CD14-positive monocyte (primary cell): ENCODE data around the gene PTP4A1. TPM values are rescaled to one million over a fixed set of nuclear protein-coding genes. Genes with fewer than 3 reads are reported as not detected.

Experiments used
- DNase-seq, 3 donors: peaks; one replicate each; pipeline ENCODE4 v3.0.0-alpha.2; 2011 to 2022
- H2AFZ ChIP-seq: 2 replicates; pipeline ENCODE4 v1.6.0; 2012; ENCODE audit warnings: mild to moderate bottlenecking, low read depth, low read length, inconsistent platforms; ENCODE audit not compliant: insufficient read depth, poor library complexity, severe bottlenecking
- H3K27ac ChIP-seq, 2 donors: 1 replicate in 1 of 2; 2 replicates in 1 of 2; pipeline ENCODE4 v1.5.1; 2012 to 2013; ENCODE audit warnings: low read length in 2 of 2, control low read depth in 1 of 2, inconsistent platforms in 1 of 2, low read depth in 1 of 2, mild to moderate bottlenecking in 1 of 2
- H3K27me3 ChIP-seq, 2 donors: one replicate each; pipeline versions ENCODE4 v1.6.0 to v1.6.1; 2011 to 2013; ENCODE audit warnings: low read length in 2 of 2; ENCODE audit not compliant: control insufficient read depth in 2 of 2, insufficient read depth in 2 of 2
- H3K36me3 ChIP-seq, 2 donors: replicated peaks in 1 of 2; 1 replicate in 1 of 2; 2 replicates in 1 of 2; pipeline versions ENCODE4 v1.5.1 to v1.6.1; 2012 to 2013; ENCODE audit warnings: low read length in 2 of 2, control low read depth in 1 of 2, inconsistent platforms in 1 of 2, mild to moderate bottlenecking in 1 of 2; ENCODE audit not compliant: insufficient read depth in 2 of 2, control insufficient read depth in 1 of 2
- H3K4me1 ChIP-seq, 2 donors: 1 replicate in 1 of 2; 2 replicates in 1 of 2; pipeline versions ENCODE4 v1.5.1 to v1.6.1; 2012 to 2013; ENCODE audit warnings: low read length in 2 of 2, control low read depth in 1 of 2, inconsistent platforms in 1 of 2, mild to moderate bottlenecking in 1 of 2, moderate library complexity in 1 of 2; ENCODE audit not compliant: insufficient read depth in 2 of 2, control insufficient read depth in 1 of 2
- H3K4me2 ChIP-seq: replicated peaks from 2 replicates; pipeline ENCODE3; 2012; ENCODE audit warnings: low read length, moderate library complexity, mild to moderate bottlenecking; ENCODE audit not compliant: poor library complexity, severe bottlenecking; ENCODE audit errors: extremely low read depth
- H3K4me3 ChIP-seq, 3 experiments: fragments of 200-600 bp in 1 of 3; sonication (generic) in 1 of 3; replicated peaks in 1 of 3; 1 replicate in 2 of 3; 2 replicates in 1 of 3; pipeline ENCODE4 v1.5.1; 2011 to 2013; ENCODE audit warnings: low read length in 3 of 3, mild to moderate bottlenecking in 3 of 3, control low read depth in 2 of 3, low read depth in 2 of 3, inconsistent platforms in 1 of 3, moderate library complexity in 1 of 3
- H3K79me2 ChIP-seq: 2 replicates; pipeline ENCODE4 v1.6.0; 2012; ENCODE audit warnings: mild to moderate bottlenecking, control low read depth, inconsistent platforms, low read length, moderate library complexity; ENCODE audit not compliant: insufficient read depth
- H3K9ac ChIP-seq: 2 replicates; pipeline ENCODE4 v1.6.0; 2017; ENCODE audit warnings: low read length, mild to moderate bottlenecking; ENCODE audit not compliant: insufficient read depth, poor library complexity, severe bottlenecking
- H3K9me3 ChIP-seq, 2 donors: replicated peaks in 1 of 2; 1 replicate in 1 of 2; 2 replicates in 1 of 2; pipeline versions ENCODE4 v1.5.1 to v1.6.1; 2012 to 2013; ENCODE audit warnings: low read length in 2 of 2, control low read depth in 1 of 2; ENCODE audit not compliant: control insufficient read depth in 1 of 2, insufficient read depth in 1 of 2
- H4K20me1 ChIP-seq: 2 replicates; pipeline ENCODE4 v1.6.0; 2012; ENCODE audit warnings: mild to moderate bottlenecking, low read length, control low read depth, moderate library complexity; ENCODE audit not compliant: insufficient read depth
- H3K27ac Mint-ChIP-seq, 7 donors: one replicate each; pipeline ENCODE4 v1.8.0; 2020; ENCODE audit warnings: mild to moderate bottlenecking in 7 of 7, mixed read lengths in 7 of 7, moderate library complexity in 6 of 7, inconsistent platforms in 2 of 7
- H3K27me3 Mint-ChIP-seq, 3 donors: one replicate each; pipeline ENCODE4 v1.8.0; 2021 to 2022; ENCODE audit warnings: low read depth in 3 of 3, mild to moderate bottlenecking in 3 of 3, mixed read lengths in 3 of 3, moderate library complexity in 3 of 3, inconsistent platforms in 1 of 3
- H3K36me3 Mint-ChIP-seq, 2 donors: one replicate each; pipeline ENCODE4 v1.8.0; 2020; ENCODE audit warnings: mixed read lengths in 2 of 2, inconsistent platforms in 1 of 2, mild to moderate bottlenecking in 1 of 2
- H3K4me1 Mint-ChIP-seq: one replicate; pipeline ENCODE4 v1.8.0; 2020; ENCODE audit warnings: mild to moderate bottlenecking, mixed read lengths
- H3K4me3 Mint-ChIP-seq, 2 donors: one replicate each; pipeline ENCODE4 v1.8.0; 2020; ENCODE audit warnings: mild to moderate bottlenecking in 2 of 2, mixed read lengths in 2 of 2, moderate library complexity in 1 of 2
- H3K9me3 Mint-ChIP-seq, 7 donors: one replicate each; pipeline ENCODE4 v1.8.0; 2020 to 2022; ENCODE audit warnings: mixed read lengths in 7 of 7, mild to moderate bottlenecking in 6 of 7, moderate library complexity in 6 of 7, inconsistent platforms in 2 of 7
- CTCF ChIP-seq: fragments of 200-600 bp; IDR thresholded peaks from one replicate; pipeline ENCODE4 v1.8.0; 2022; ENCODE audit warnings: antibody characterized with exemption, mild to moderate bottlenecking
- WGBS: methylation state at CpG from one replicate; pipeline ENCODE4 v1.1.5; 2013; ENCODE audit warnings: missing lambda C conversion rate; ENCODE audit not compliant: insufficient coverage; 5-methylcytosine and 5-hydroxymethylcytosine counted together
- intact Hi-C, 2 donors: fragments of 100-400 bp; cut with micrococcal nuclease; formaldehyde crosslinking; loops; one replicate each; pipeline versions ENCODE4 v1.15.0 to v1.15.1; 2023
- polyA plus RNA-seq, 3 donors: library from polyadenylated mRNA; depleted of rRNA in 1 of 3; unstranded in 2 of 3; stranded (reverse) in 1 of 3; fragments of 300-500 nt in 2 of 3; fragments of >200 nt in 1 of 3; fragmentation: Illumina TruSeq in 2 of 3; gene quantifications; 1 replicate in 2 of 3; 2 replicates in 1 of 3; pipeline ENCODE4 v1.2.3, GENCODE V29; 2012 to 2021

PTP4A1 gene
- polyA plus RNA-seq, 3 donors = 73.4 to 106 (median 96.1) TPM

GRCh38 chr6:63546236-63546635 is 26.0 kb upstream of the PTP4A1 start:
- Mint-ChIP-seq H3K4me3 (no peak overlapping the region), H3K27me3 (peaks cover 0 to 6% (median 2%) of the 10 kb centered on the region in 3 donors), H3K36me3 (no peaks in the 10 kb centered on the region), H3K9me3 (peaks cover 0 to 5% (median 0%) of the 10 kb centered on the region in 7 donors), H3K27ac (no peak overlapping the region), H3K4me1 (no peaks in the 10 kb centered on the region)
- WGBS = no CpG with 5 or more reads among the region's 6 CpGs
- intact Hi-C loops = no loop called here
- H2AFZ ChIP-seq = no peak overlapping the region
- no peak overlapping the region for H3K4me2 ChIP-seq
- H3K9me3 ChIP-seq = no peaks in the 10 kb centered on the region
- TF ChIP-seq CTCF = no peak
- no peaks in the 10 kb centered on the region for H3K36me3 ChIP-seq
- no peaks in the 10 kb centered on the region for H3K4me1 ChIP-seq
- DNase-seq = no peak
- no peak overlapping the region for H3K27ac ChIP-seq
- H3K4me3 ChIP-seq = no peak overlapping the region
- H3K9ac ChIP-seq = no peak overlapping the region
- no peaks in the 10 kb centered on the region for H3K27me3 ChIP-seq
- no peaks in the 10 kb centered on the region for H4K20me1 ChIP-seq
- no peaks in the 10 kb centered on the region for H3K79me2 ChIP-seq

GRCh38 chr6:63546697-63547096 is 25.6 kb upstream of the PTP4A1 start:
- H3K79me2 ChIP-seq = no peaks in the 10 kb centered on the region
- WGBS = no CpG with 5 or more reads among the region's 1 CpG
- peaks cover 0 to 5% (median 0%) of the 10 kb centered on the region in 7 donors for H3K9me3 Mint-ChIP-seq
- no peak overlapping the region for H3K27ac Mint-ChIP-seq
- H3K27me3 Mint-ChIP-seq = peaks cover 0 to 3% (median 2%) of the 10 kb centered on the region in 3 donors
- no peak overlapping the region for H3K4me2 ChIP-seq
- H3K4me1 ChIP-seq = no peaks in the 10 kb centered on the region
- no peak overlapping the region for H3K9ac ChIP-seq
- no peak overlapping the region for H3K27ac ChIP-seq
- no peak for TF ChIP-seq CTCF
- H3K36me3 ChIP-seq = no peaks in the 10 kb centered on the region
- DNase-seq = no peak
- no peaks in the 10 kb centered on the region for H3K4me1 Mint-ChIP-seq
- no peaks in the 10 kb centered on the region for H3K36me3 Mint-ChIP-seq
- no peaks in the 10 kb centered on the region for H3K9me3 ChIP-seq
- no peaks in the 10 kb centered on the region for H3K27me3 ChIP-seq
- H3K4me3 Mint-ChIP-seq = no peak overlapping the region
- H3K4me3 ChIP-seq = no peak overlapping the region
- no peak overlapping the region for H2AFZ ChIP-seq
- intact Hi-C loops = no loop called here
- H4K20me1 ChIP-seq = no peaks in the 10 kb centered on the region
